HK-2 (cell line): ENCODE results near the gene SLC12A2.
A peak's percentile ranks its signal among the peaks of the same experiment; 100 is the strongest.

Experiments
- DNase-seq: peaks from one replicate; pipeline ENCODE4 v3.0.0-alpha.2; 2018; ENCODE audit not compliant: unreplicated experiment

SLC12A2 gene

DNA sequence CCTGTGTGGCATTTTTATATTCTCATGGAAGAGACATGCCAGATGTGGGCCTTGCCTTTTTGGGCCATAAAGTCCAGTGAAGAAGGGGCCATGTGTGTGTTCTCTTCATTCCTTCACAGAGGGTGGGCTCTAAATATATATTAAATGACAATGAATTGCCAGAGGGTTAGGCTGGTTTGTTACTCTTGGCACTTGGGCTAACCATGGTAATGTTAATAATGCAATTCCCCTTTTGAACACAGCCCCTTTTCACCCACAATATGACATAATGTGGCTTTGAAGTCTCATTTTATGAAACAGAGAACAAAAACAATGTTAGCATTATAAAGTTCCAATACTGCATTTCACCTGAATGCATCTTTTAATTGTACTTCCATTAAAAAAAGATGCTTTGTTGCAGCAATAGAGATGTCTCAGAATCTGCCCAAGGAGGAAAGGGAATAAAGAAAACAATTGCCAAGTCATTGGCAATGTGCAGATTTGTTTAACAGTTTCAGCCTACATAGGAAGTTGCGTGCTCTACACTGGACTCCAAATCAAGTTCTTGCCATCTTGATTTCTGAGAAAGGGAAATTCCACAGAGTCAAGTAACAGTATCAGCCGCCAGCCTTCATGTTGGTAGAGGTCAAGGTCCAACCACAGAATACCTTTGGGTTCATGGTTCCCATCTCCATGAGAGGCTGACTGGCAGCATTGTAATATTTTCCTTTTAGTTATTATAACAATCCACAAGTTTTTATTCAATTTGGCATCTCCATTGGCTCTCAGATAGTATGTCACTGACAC lies 141.9 kb downstream of the SLC12A2 start:
- DNase-seq, result no peak

DNA sequence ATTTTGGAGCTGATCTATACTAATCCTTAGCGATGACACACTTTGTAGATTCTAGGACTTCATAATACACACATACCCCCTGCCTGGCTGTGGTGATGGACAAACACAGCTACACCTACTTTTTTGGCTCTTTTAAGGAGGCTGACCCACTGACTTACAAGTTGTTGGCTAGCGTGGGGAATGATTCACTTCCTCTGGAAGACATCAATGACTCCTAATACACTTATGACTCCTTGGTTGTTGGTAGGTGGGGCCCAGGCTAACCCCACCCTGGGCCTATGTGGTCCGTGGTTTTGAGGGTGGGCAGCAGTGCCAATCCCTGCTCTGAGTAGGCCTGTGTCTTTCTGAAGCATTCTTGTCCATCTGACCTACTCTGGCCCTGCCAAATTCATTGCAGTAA lies 144.4 kb downstream of the SLC12A2 start:
- peak; percentile 43 for DNase-seq

DNA sequence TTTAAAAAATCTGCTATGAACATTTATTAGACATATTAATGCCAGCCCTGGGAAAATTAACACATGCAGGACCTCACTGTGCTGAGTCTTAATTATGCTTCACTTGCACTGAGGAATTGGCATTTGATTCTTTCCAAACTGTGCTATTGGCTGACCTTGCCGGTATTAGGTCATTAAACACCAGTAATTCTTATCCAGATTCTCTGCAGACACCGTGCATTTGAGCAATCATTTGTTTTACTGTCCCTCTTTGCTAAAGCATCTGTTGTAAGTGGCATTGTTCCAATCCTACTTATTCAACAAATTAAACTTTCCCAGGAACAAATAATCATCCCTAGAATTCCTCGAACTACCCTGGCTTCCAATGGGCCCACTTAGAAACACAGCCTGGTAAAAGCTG lies 145.0 kb downstream of the SLC12A2 start:
- no peak for DNase-seq

- no peak for DNase-seq
These were observed 151.5 kb downstream of the SLC12A2 start for GRCh38 chr5:128234928-128235641.

- no peak for DNase-seq
These were observed 152.8 kb downstream of the SLC12A2 start for GRCh38 chr5:128236334-128236733.

DNA sequence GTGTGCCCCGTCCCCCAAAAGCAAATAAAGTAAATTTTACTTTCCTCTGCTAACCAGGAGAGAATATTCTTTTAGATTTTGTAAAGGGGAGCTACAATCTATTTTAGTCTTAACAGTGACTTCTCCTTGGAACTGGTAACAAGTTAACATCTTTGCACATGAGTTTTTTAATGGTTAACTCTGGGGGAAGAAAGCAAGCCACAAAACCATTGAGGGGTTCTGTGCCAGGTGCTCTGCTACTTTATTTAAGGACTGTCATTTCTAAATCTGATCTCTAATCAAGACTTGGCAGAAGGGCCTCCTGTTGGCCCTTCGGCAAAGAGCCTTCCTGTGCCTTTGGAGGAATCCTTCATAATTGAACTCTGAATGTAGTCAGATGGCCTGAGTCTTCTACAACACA lies 153.4 kb downstream of the SLC12A2 start:
- DNase-seq, result no peak

DNA sequence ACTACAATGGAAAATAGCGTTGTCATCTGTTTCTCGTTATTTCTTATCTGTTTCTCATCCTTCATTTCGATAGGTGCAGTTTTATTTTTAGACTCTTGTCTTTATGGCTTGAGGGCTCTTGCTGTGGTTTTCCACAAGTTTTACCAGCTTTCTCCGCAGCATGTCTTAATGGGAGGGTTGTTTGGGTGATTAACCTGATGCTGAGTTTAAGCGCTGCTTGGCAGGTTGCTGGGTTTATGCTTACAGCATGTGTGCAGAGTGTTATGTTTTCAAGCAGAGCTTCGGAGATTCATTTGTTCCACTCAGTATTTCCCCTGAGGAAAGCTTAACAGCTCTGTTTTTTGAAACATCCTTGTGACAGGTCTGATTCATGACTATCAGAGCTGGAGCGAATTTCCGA lies 154.0 kb downstream of the SLC12A2 start:
- no peak for DNase-seq
